Measurements from ENCODE around the gene CD300LB.
"Not testable (repeated sequence)": the region's sequence is repeated elsewhere in the genome, so short reads cannot be mapped to it uniquely, and the experiment has no call there.

The CD300LB gene

DNA sequence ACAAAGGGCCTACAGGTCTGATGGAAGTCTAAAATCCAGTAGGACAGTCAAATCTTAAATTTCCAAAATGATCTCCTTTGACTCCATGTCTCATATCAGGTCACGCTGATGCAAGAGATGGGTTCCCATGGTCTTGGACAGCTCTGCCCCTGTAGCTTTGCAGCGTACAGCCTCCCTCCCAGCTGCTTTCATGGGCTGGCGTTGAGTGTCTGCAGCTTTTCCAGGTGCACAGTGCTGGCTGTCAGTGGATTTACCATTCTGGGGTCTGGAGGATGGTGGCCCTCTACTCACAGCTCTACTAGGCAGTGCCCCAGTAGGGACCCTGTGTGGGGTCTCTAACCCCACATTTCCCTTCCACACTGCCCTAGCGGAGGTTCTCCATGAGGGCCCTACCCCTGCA, 43.0 kb downstream of the CD300LB start:
- not testable (repeated sequence) for FAIRE-seq

DNA sequence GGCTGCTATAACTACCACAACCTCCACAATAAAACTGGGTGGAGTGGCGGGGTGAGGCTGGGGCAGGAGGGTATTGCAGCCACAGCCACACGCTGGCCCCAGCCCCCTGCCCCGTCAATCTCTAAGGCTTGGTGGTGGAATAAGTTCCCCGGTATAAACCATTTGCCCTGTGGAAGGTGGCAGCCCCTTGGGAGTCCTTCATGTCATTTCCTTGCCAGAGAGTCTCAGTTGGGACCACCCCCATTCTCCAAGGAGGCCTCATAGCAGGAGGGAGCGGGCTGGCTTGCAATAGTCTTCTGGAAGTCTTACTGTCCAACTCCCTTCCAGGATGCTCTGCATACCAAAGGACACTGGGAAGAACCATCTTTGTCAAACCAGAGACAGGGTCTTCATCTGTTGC, 45.4 kb downstream of the CD300LB start:
- FAIRE-seq, result no peak

DNA sequence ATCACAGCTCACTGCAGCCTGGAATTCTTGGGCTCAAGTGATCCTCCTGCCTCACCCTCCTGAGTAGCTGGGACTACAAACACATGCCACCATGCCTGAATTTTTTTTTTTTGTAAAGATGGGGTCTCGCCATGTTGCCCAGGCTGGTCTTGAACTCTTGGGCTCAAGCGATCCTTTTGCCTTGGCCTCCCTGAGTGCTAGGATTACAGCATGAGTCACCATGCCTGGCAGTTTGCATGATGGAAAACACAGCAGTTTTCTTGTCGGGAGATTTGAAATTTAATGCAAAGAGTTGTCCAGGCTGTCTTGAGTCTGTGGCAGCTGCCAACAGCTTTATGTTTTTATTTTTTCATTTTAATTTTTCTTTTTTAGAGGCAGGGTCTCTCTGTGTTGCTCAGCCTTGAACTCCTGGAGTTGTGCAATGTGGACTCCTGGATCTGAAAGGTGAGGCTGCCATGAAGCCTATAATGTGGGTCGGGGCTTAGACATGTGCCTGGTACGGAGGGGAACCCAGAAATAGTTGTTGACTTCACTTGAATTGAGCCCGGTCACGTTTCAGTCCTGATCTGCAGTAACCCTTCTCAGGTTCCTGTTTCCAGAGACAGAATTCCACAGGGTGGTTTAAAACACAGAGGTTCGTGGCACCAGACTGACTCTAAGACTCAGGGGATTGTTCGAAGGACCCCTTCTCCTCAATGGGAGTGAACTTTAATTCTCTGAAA, 46.1 kb downstream of the CD300LB start:
- no peak for FAIRE-seq

DNA sequence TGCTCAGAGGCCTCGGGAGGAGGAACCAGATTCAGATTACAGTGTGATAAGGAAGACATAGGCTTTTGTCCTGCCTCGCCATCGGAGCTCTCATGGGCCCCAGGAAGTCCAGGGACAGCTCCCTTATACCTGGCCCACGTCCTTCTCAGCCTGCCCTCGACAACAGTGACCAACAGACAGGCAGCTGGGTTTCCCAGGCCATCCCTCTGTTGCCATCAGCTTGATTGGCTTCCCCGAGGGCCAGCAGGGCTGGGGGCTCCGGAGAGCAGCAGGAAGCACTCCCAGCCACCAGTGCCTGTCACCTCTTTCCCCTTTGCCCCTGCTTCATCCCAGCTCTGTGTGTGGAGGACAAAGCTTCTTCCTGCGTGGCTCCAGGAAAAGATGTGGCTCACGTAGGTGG, 47.2 kb downstream of the CD300LB start:
- no peak for FAIRE-seq

DNA sequence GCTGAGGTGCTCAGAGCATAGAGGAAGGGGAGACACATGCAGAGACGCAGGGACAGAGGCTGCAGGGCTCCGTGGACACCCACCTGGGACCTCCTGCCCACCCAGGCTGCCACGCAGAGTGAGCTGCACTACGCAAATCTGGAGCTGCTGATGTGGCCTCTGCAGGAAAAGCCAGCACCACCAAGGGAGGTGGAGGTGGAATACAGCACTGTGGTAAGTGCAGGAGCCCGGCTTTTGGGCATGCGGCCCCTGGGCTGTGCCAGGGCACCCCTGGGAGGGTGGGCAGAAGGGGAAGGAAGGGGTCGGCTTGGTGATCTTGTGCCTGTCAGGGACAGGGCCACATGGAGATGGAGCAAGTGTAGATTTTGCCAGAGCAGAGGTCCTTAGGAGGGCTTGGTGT, 49.7 kb downstream of the CD300LB start:
- FAIRE-seq, result no peak

DNA sequence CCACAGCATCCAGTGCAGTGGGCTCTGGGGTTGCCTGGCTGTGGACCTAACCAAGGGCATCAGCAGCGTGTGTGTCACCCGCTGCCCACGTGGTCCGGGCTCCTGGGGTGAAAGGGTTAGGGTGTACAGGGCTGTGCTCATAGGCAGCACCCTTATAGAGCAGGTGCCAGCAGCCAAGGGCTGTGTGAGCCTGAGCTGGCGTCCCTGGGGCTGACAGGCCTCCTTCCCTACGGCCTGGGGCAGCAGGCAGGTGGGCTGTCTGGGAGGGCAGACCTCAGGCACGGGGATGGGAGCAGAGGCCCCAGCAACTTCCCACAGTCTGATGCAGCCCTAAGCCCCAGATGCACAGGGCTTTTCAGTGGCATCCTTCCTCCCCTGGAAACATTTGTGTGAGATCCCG, 51.0 kb downstream of the CD300LB start:
- FAIRE-seq, result no peak

DNA sequence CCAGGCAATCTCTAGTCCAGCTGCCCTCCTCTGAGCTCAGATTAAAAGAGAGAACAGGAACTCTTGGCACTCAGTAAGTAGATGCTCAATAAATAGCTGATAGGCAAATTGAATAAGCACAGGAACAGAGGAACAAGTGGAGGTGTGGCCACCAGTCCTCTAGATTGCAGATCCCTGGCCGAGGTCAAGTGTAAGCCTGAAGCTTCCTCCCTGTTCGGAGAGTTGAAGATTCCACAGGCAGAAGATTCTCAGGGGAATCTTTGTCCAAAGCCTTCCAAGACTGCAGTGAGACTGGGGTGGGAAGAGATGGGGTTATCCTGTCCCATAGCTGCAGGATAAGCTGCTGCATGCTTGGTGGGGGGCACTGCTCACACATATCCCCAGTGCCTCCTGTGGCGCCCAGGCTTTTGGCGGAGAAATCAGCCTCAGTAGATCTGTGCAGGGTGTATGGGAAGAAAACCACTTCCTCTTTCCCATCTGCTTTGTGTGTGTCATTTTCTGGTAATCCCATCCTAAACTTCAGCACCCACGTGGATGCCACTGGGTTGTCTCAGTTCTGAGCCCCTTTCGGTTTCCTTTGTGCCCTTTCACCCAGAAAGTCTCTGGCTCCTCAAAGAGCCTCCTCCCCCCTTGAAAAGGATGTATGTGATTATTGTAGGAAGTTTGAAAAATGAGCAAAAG, 52.7 kb downstream of the CD300LB start:
- no peak for FAIRE-seq

DNA sequence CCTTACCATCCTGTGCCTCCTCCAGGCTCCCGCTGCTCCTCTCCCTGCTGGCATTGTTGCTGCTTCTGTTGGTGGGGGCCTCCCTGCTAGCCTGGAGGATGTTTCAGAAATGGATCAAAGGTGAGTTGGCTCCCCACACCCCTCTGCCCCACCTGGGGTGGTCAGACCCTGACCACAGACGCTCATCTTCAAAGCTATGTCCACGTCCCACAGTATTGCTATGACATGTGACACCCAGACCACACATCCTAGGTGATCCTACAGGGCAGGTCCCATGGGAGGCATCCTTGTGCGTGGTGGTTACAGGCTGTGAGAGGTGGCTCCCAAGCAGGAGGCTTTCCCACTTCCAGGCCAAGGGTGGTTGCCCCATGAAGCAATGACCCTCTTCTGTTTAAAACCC, 53.9 kb downstream of the CD300LB start:
- FAIRE-seq, result no peak

DNA sequence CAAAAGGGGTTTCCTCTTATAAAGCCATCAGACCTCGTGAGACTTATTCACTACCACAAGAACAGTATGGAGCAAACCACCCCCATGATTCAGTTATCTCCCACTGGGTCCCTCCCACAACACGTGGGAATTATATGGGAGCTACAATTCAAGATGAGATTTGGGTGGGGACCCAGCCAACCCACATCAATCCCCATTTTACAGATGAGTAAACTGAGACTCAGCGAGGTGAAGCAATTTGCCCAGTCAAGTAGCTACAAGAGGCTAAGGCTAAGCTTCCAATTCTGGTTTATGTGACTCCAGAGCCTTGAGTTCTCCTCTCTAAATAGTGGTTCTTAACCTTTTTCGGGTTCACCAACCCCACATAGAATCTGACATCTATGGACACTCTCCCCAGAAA, 56.1 kb downstream of the CD300LB start:
- FAIRE-seq, result no peak

DNA sequence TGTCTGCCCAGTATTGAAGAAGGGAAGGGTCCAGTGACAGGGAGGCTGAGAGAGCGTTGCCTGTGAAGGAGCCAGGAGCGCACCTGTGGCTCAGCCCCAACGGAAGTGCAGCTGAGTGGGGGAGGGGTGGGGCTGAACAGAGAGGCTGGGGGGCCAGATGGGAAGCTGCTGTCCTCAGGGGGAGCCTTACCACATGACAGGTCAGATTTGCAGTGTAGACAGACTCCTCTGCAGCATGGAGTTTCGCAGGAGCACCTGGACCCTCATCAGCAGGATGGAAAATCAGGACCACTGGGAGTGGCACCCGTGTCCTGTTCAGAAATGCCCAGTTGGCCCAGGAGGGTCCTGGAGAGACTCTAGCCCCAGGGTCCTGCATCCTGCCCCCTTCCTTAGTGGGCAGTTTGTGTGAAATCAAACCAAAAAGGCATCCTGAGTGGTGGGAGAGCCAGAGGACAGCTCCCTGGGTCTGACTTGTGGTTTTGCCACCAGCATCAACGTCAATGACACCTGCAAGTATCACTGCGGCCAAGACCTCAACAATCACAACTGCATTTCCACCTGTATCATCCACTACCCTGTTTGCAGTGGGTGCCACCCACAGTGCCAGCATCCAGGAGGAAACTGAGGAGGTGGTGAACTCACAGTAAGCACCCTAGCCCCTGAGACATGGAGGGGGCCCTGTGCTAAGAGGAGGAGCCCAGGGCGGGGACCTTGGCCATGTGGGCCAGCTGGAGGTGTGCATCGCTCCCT, 57.1 kb downstream of the CD300LB start:
- no peak for FAIRE-seq

DNA sequence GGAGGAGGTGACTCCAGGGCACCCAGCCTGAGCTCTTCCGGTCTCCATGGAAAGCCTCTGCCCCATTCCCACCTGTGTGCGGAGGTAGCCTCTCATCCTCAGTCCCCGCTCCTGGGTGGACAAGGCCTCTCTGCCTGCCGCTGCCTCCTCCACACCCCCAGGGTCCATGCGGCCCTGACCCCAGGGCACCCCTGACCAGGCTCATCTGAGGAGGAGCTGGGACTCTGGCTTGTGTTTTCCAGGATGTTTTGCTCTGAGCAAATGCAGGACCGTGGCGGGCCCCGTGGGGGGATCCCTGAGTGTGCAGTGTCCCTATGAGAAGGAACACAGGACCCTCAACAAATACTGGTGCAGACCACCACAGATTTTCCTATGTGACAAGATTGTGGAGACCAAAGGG, 58.0 kb downstream of the CD300LB start:
- FAIRE-seq, result no peak

DNA sequence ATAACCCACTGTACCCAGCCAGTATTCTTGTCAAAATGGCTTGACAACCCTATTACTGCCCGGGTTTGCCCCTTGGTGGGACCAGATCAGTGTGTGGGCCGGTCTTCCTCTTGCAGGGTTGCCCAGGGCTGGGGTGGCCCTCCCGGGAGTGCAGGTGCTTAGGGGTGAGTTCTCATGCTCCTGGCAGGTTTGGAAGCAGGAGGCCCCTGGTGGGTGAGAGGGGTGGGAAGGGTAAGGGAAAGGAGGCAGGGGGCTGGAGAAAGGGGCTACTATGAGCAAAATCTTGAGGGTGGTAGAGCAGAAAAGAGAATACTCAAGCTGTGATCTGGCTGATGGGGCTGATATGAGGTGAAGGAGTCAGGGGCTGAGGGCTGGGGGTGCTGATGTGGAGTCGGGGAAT, 58.4 kb downstream of the CD300LB start:
- FAIRE-seq, result no peak

DNA sequence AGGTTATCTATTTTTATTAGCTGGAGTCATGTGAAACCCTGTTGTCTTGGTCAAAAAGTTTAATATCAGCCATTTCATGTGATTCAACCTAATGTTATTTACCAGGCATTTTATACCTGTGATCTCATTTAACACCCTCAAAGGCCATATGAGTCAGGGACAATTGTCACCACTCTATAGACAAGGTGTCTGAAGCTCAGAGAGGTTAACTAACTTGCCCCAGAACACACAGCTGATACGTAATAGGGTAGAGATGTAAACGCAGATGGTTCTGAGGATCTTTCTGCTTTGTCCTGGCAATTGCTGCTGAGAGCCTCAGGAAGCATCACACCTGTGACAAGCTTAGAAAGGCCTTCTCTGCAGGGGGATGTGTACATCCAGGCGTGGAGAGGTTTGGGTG, 59.9 kb downstream of the CD300LB start:
- FAIRE-seq, result no peak
